GM10266 (cell line): ENCODE data around the gene SLC16A6.

Experiments used
- DNase-seq: peaks from one replicate; pipeline ENCODE4 v3.0.0; 2012; ENCODE audit errors: extremely low spot score
- CTCF ChIP-seq: IDR thresholded peaks from 2 replicates; pipeline ENCODE4 v1.5.1; 2012; ENCODE audit warnings: mild to moderate bottlenecking, low read depth; ENCODE audit not compliant: control insufficient read depth, insufficient read depth; ENCODE audit errors: missing control alignments

The SLC16A6 gene

GRCh38 chr17:68299817-68300216 lies 8.9 kb upstream of the SLC16A6 start:
- TF ChIP-seq CTCF: no peak
- no peak for DNase-seq

GRCh38 chr17:68298601-68299000 lies 7.7 kb upstream of the SLC16A6 start:
- no peak for TF ChIP-seq CTCF
- no peak for DNase-seq

- no peak for DNase-seq
- no peak for TF ChIP-seq CTCF
These were observed 6.3 kb upstream of the SLC16A6 start for GRCh38 chr17:68297195-68297594.

- DNase-seq: no peak
- no peak for TF ChIP-seq CTCF
These were observed 5.6 kb upstream of the SLC16A6 start for GRCh38 chr17:68296217-68297191.

GRCh38 chr17:68295086-68295485 lies 4.2 kb upstream of the SLC16A6 start:
- no peak for DNase-seq
- TF ChIP-seq CTCF: no peak

- DNase-seq: no peak
- no peak for TF ChIP-seq CTCF
These were observed 3.7 kb upstream of the SLC16A6 start for GRCh38 chr17:68294617-68295016.

- DNase-seq: no peak
- no peak for TF ChIP-seq CTCF
These were observed 3.2 kb upstream of the SLC16A6 start for GRCh38 chr17:68294196-68294555.
